ENCODE results near the gene INTS1. TPM values are rescaled to one million over a fixed set of nuclear protein-coding genes. Genes with fewer than 3 reads are reported as not detected.

The INTS1 gene
- total RNA-seq, 1 experiment from 2014 or later: 161 TPM

DNA sequence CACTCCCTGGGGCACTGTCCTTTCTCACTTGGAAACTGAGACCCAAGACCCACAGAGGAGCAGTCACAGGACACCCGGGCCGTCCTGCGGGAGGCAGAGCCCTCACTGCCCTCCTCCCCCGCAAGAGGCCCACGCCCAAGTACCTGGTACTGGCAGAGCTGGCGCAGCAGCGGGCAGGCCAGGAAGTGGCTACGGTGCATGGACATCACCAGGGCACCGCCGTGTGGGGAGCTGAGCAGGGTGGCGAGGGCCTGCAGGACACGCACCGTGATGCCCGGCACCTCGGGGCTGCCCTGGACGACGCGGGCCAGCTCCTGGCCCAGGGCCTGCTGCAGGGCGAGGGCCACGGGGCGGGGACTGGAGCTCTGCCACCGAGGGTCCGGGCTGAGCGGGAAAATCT is 24.9 kb downstream of the INTS1 start (continued):
- TF ChIP-seq, protein P1, sequence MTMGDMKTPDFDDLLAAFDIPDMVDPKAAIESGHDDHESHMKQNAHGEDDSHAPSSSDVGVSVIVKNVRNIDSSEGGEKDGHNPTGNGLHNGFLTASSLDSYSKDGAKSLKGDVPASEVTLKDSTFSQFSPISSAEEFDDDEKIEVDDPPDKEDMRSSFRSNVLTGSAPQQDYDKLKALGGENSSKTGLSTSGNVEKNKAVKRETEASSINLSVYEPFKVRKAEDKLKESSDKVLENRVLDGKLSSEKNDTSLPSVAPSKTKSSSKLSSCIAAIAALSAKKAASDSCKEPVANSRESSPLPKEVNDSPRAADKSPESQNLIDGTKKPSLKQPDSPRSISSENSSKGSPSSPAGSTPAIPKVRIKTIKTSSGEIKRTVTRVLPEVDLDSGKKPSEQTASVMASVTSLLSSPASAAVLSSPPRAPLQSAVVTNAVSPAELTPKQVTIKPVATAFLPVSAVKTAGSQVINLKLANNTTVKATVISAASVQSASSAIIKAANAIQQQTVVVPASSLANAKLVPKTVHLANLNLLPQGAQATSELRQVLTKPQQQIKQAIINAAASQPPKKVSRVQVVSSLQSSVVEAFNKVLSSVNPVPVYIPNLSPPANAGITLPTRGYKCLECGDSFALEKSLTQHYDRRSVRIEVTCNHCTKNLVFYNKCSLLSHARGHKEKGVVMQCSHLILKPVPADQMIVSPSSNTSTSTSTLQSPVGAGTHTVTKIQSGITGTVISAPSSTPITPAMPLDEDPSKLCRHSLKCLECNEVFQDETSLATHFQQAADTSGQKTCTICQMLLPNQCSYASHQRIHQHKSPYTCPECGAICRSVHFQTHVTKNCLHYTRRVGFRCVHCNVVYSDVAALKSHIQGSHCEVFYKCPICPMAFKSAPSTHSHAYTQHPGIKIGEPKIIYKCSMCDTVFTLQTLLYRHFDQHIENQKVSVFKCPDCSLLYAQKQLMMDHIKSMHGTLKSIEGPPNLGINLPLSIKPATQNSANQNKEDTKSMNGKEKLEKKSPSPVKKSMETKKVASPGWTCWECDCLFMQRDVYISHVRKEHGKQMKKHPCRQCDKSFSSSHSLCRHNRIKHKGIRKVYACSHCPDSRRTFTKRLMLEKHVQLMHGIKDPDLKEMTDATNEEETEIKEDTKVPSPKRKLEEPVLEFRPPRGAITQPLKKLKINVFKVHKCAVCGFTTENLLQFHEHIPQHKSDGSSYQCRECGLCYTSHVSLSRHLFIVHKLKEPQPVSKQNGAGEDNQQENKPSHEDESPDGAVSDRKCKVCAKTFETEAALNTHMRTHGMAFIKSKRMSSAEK (CRISPR knock-in tag; IDR thresholded peaks at IDR 0.05; ENCODE audit: borderline replicate concordance): no peak
- TF ChIP-seq, protein P2, sequence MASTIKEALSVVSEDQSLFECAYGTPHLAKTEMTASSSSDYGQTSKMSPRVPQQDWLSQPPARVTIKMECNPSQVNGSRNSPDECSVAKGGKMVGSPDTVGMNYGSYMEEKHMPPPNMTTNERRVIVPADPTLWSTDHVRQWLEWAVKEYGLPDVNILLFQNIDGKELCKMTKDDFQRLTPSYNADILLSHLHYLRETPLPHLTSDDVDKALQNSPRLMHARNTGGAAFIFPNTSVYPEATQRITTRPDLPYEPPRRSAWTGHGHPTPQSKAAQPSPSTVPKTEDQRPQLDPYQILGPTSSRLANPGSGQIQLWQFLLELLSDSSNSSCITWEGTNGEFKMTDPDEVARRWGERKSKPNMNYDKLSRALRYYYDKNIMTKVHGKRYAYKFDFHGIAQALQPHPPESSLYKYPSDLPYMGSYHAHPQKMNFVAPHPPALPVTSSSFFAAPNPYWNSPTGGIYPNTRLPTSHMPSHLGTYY (CRISPR knock-in tag; IDR thresholded peaks at IDR 0.05): no peak
- TF ChIP-seq ZNF121 (CRISPR knock-in tag; IDR thresholded peaks at IDR 0.05): no peak
- TF ChIP-seq NFATC4 (CRISPR knock-in tag; IDR thresholded peaks at IDR 0.05): no peak
- no peak for TF ChIP-seq ZNF416 (CRISPR knock-in tag; IDR thresholded peaks at IDR 0.05)
- TF ChIP-seq, protein P3, sequence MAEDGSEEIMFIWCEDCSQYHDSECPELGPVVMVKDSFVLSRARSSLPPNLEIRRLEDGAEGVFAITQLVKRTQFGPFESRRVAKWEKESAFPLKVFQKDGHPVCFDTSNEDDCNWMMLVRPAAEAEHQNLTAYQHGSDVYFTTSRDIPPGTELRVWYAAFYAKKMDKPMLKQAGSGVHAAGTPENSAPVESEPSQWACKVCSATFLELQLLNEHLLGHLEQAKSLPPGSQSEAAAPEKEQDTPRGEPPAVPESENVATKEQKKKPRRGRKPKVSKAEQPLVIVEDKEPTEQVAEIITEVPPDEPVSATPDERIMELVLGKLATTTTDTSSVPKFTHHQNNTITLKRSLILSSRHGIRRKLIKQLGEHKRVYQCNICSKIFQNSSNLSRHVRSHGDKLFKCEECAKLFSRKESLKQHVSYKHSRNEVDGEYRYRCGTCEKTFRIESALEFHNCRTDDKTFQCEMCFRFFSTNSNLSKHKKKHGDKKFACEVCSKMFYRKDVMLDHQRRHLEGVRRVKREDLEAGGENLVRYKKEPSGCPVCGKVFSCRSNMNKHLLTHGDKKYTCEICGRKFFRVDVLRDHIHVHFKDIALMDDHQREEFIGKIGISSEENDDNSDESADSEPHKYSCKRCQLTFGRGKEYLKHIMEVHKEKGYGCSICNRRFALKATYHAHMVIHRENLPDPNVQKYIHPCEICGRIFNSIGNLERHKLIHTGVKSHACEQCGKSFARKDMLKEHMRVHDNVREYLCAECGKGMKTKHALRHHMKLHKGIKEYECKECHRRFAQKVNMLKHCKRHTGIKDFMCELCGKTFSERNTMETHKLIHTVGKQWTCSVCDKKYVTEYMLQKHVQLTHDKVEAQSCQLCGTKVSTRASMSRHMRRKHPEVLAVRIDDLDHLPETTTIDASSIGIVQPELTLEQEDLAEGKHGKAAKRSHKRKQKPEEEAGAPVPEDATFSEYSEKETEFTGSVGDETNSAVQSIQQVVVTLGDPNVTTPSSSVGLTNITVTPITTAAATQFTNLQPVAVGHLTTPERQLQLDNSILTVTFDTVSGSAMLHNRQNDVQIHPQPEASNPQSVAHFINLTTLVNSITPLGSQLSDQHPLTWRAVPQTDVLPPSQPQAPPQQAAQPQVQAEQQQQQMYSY (CRISPR knock-in tag; IDR thresholded peaks at IDR 0.05): no peak

DNA sequence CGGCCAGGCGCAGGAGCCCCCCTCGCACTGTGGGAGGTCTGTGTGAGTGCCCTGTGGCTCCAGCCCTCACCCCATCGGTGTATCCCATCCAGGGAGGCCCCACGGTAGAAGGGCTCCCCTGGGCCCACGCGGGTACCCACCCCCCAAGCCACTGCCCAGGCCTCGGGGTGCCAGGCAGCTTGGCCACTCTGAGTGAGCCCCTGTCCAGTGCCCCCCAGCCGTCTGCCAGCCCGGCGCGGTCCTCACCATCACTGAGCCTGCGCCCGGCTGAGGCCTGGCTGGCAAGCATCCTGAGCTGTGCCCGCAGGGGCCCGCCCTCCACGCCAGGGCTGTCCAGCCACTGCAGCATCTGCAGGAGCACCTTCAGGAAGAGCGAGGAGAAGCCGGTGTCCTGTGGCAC is 25.7 kb downstream of the INTS1 start:
- ChIA-PET CTCF (no interaction called here), POLR2A (no interaction called here)
- Mint-ChIP-seq H3K27me3 (ENCODE audit: low read depth) (no peaks in the 10 kb centered on the region), H3K9me3 (no peaks in the 10 kb centered on the region), H3K27ac (no peak overlapping the region), H3K4me1 (no peaks in the 10 kb centered on the region), H3K36me3 (peaks cover 4% of the 10 kb centered on the region), H3K4me3 (no peak overlapping the region)
- DNase-seq (ENCODE audit: low spot score) (no peak), ATAC-seq (no peak)
- TF ChIP-seq NR1H2 (CRISPR knock-in tag; IDR thresholded peaks at IDR 0.05) (no peak), FOXP1 (CRISPR knock-in tag; IDR thresholded peaks at IDR 0.05; ENCODE audit: borderline replicate concordance) (no peak), ETV6 (CRISPR knock-in tag; IDR thresholded peaks at IDR 0.05) (no peak), JUN (CRISPR knock-in tag; IDR thresholded peaks at IDR 0.05) (no peak), ATF1 (CRISPR knock-in tag; IDR thresholded peaks at IDR 0.05) (no peak), MYBL2 (CRISPR knock-in tag; IDR thresholded peaks at IDR 0.05) (no peak), ELF4 (CRISPR knock-in tag; IDR thresholded peaks at IDR 0.05; ENCODE audit: low read depth) (no peak), PRRX2 (CRISPR knock-in tag; IDR thresholded peaks at IDR 0.05) (no peak), ZNF121 (CRISPR knock-in tag; IDR thresholded peaks at IDR 0.05) (no peak)
- TF ChIP-seq, protein P4, sequence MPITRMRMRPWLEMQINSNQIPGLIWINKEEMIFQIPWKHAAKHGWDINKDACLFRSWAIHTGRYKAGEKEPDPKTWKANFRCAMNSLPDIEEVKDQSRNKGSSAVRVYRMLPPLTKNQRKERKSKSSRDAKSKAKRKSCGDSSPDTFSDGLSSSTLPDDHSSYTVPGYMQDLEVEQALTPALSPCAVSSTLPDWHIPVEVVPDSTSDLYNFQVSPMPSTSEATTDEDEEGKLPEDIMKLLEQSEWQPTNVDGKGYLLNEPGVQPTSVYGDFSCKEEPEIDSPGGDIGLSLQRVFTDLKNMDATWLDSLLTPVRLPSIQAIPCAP (CRISPR knock-in tag; IDR thresholded peaks at IDR 0.05): no peak
- TF ChIP-seq, protein P5, sequence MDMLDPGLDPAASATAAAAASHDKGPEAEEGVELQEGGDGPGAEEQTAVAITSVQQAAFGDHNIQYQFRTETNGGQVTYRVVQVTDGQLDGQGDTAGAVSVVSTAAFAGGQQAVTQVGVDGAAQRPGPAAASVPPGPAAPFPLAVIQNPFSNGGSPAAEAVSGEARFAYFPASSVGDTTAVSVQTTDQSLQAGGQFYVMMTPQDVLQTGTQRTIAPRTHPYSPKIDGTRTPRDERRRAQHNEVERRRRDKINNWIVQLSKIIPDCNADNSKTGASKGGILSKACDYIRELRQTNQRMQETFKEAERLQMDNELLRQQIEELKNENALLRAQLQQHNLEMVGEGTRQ (CRISPR knock-in tag; IDR thresholded peaks at IDR 0.05): no peak
- TF ChIP-seq, protein P6, sequence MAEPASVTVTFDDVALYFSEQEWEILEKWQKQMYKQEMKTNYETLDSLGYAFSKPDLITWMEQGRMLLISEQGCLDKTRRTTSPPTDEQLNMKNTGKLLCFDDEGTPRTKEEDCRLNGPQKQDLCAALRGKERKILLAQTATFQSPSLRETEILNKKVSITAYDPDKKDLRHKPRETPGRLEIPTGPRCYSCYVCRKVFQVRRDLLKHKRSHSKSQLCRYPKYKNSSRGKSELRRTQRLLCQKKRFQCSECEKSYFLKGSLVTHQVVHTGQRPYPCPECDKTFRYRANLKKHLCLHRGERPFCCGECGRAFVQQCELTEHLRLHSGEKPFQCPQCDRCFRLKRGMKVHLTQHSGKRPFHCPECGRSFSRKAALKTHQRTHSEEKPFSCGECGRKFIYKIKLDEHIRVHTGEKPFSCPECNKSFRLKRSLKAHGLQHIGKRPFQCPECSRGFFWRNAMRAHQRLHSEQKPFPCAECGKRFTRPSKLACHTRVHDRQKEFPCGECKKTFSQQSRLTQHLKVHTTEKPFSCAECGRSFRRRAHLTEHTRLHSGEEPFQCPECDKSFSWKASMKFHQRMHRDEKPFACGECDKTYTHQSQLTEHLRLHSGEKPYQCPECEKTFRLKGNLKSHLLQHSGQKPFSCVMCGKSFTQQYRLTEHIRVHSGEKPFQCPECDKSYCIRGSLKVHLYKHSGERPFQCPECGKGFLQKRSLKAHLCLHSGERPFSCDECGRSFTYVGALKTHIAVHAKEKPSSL (CRISPR knock-in tag; conservative IDR thresholded peaks at IDR 0.05): no peak
- TF ChIP-seq, protein P1 (CRISPR knock-in tag; IDR thresholded peaks at IDR 0.05; ENCODE audit: borderline replicate concordance): no peak
